Iris pigment epithelial cell (primary cell): ENCODE measurements around the gene PPP3R1.

Experiments used
- DNase-seq: peaks from one replicate; pipeline ENCODE4 v3.0.0-alpha.2; 2011; ENCODE audit warnings: low read depth

Gene PPP3R1

DNA sequence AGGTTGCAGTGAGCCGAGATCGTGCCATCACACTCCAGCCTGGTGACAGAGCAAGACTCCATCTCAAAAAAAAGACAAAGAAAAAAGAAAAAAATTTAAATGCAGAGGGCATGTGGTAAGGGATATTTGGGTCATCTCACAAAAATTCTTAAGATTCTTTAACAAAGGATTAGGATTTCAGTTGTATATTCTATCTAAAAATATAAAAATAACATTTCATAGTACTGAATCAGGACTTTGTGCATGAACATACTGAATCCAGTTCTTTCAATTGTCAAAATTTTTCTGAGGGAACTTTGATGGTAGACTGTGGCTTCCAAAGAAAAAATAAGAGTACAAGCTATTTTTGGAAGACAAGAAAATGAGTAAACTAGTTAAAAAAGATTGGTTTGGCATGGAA, 6.5 kb upstream of the PPP3R1 start:
- no peak for DNase-seq

GRCh38 chr2:68256093-68256450, 3.7 kb upstream of the PPP3R1 start:
- DNase-seq: peak; percentile 41

DNA sequence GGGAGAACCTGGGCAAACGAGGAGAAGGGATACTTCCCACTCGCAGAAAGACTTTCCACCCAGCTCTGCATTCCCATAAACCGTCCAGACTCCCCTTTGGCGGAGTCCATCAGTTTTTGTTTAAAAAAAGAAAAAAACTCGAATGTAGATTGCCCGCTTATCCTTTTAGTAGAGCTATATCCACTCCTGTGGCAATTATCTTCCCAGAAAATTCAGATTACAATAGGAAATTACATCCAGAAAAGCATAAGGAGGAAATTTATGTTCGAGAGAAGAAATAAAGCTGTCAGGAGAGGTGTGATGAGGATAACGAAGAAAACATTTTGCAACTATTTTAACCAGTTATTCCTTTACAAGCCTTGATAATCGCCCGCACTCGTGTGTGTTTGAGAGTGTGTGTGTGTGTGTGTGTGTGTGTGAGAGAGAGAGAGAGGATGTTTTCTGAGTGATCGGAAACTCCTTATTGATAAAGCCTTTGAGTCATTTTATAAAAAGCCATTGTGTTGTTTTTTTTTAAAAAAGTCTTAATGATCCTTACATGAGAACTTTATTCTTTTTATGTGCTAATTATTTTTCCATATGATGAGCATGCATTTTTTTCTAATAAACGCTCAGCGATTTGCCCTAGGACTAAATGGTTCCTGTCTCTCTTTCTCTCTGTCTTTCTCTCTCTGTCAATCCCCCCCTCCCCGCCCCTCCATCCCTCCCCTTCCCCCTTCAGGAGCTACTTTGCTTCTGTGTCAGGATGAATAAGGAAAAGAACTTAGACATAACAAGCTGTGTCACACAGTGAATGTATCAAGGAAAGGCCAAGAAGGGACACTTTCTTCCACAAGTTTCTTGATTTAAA, 1.1 kb upstream of the PPP3R1 start:
- DNase-seq: peak; percentile 21

GRCh38 chr2:68251855-68252399, 405 bp downstream of the PPP3R1 start:
- no peak for DNase-seq

GRCh38 chr2:68251187-68251854, 1.0 kb downstream of the PPP3R1 start:
- DNase-seq: peak; percentile 86

GRCh38 chr2:68250652-68251186, 1.6 kb downstream of the PPP3R1 start:
- no peak for DNase-seq

DNA sequence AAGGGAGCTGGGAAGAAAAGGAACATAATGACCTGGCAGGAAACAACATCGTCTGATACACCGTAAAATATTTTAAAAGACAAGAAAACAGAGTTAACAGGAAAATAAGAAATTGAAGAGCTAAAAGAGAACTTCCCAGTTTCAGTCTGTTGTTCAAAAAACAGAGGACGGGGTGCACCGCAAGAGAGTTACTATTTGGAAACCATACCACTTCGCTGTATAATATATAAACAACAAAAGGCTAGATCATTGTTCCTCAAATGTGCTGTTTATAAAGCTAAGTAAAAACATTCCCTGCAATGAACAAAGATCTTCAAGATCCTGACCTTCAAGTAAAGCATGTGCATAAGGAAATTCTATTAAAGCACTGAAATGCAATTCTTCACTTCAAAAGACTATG, 2.1 kb downstream of the PPP3R1 start:
- no peak for DNase-seq

- DNase-seq: no peak
Measured at GRCh38 chr2:68248806-68249205, 3.5 kb downstream of the PPP3R1 start.

DNA sequence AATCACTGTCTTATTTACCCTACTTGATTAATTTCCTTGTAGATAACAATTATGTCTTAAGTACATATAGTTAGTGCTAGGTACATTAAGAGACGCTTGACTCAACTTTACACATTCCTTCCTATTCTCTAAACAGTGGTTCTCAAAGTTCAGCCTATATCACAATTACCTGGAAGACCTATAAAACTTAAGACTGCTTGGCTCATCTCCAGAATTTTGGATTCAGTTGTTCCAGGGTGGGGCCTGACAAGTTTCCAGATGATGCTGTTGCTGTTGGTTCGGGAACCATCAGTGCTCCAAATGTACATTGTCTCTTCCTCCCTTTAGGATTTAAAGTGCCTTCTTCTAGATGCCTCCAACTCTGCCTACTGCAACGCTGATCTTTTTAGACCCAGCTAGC, 4.0 kb downstream of the PPP3R1 start:
- DNase-seq: no peak

DNA sequence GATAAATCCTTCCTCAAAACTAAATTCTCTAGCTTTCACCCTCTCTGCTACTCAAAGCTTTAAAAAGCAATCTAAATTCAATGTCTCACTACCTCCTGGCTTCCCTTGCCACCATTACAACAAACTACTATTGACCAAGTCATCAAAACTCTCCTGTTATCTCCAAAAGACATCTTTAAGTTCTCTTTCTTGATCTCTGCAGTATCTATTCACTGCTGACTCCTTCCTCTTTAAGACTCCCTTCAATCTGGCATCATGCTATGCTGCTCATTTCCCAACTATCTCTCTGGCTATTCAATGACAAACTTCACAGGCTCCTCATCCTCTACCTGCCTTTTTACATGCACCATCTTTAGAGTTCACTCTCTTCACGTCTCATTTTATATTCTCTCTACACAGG, 5.9 kb downstream of the PPP3R1 start:
- no peak for DNase-seq

DNA sequence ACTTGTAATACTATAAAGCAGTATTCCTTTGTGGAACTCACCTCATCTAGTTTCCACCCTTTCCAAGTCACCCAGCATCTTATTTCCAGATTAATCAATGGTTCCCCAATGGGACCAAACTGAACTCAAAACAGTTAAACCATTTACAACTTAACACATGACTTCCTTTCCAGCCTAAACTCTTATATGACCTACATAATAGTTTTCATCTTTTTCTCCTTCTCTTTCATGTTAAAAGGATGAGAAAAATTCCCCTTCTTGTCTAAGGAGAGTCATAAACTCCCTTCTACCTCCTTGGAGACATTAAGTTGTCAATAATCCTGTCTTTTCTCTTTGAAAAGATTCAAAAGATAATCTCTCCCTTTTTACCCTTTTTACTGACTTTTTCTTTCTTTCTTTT, 6.7 kb downstream of the PPP3R1 start:
- no peak for DNase-seq

GRCh38 chr2:68245066-68245465, 7.3 kb downstream of the PPP3R1 start:
- no peak for DNase-seq

DNA sequence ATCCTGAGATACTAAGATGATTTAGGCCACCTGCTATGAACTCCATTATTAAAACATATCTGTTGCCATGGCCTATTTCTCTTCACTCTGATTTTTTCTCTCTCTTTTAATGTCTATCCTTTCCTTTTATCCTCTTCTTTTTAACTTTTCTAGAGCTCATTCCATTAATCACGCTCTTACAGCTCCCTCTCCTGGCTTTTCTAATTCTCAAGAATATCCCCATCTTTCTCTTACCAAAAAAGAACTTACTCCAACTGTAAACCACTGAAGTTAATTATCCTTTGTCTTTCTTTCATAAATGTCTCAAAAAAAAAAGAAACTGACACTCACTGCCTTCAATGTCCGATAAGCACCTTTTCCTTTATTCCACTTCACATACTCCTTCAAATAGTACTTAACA, 7.9 kb downstream of the PPP3R1 start:
- no peak for DNase-seq

GRCh38 chr2:68241732-68242131, 10.6 kb downstream of the PPP3R1 start:
- no peak for DNase-seq

GRCh38 chr2:68240446-68240845, 11.9 kb downstream of the PPP3R1 start:
- DNase-seq: no peak

- DNase-seq: peak; percentile 69
Measured at GRCh38 chr2:68238955-68239822, 13.1 kb downstream of the PPP3R1 start.

- no peak for DNase-seq
Measured at GRCh38 chr2:68237976-68238580, 14.3 kb downstream of the PPP3R1 start.

- peak; percentile 80 for DNase-seq
Measured at GRCh38 chr2:68237404-68237803, 14.9 kb downstream of the PPP3R1 start.

DNA sequence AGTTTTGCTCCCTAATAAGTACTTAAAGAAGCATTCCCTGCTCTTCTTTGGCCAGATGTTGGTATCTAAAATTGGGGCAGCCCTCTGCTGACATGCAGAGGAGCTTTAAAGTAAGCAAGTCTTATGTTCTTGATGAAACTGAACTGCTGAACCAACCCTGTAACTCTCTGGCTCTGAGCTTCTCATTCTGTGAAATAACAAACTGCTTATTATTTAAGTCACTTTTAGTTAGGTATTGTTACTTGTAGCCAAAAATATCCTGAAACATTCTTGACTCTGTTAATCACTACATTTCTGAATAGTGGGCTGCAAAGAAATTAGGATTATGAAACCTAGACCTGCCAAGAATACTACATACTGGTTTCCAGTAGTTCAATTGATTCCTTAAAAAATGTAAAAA, 15.5 kb downstream of the PPP3R1 start:
- DNase-seq: no peak

- DNase-seq: no peak
Measured at GRCh38 chr2:68236103-68236734, 16.1 kb downstream of the PPP3R1 start.

GRCh38 chr2:68235090-68235489, 17.2 kb downstream of the PPP3R1 start:
- DNase-seq: no peak
